Neural cell (in vitro differentiated cells): ENCODE data around the gene ACSS1.

ENCODE experiments used
- EP300 ChIP-seq: fragments of 450-650 bp; conservative IDR thresholded peaks from 2 replicates; pipeline ENCODE4 v1.6.1; 2014; ENCODE audit warnings: antibody characterized with exemption, mild to moderate bottlenecking, moderate library complexity; ENCODE audit not compliant: poor library complexity, severe bottlenecking
- EZH2 ChIP-seq: fragments of 200-600, 300-800 bp; shearing (Covaris generic), sonication (generic); IDR thresholded peaks from 2 replicates; pipeline ENCODE4 v1.6.1; 2014; ENCODE audit warnings: antibody characterized with exemption, low read length, borderline replicate concordance, mild to moderate bottlenecking; ENCODE audit not compliant: insufficient read depth, poor library complexity, severe bottlenecking
- MXI1 ChIP-seq: fragments of 450-650 bp; conservative IDR thresholded peaks from 2 replicates; pipeline ENCODE4 v1.6.1; 2014; ENCODE audit warnings: antibody characterized with exemption, mild to moderate bottlenecking; ENCODE audit not compliant: poor library complexity, severe bottlenecking
- POLR2AphosphoS5 ChIP-seq: IDR thresholded peaks from 2 replicates; pipeline ENCODE4 v1.6.1; 2012
- RAD21 ChIP-seq: fragments of 450-650 bp; conservative IDR thresholded peaks from 2 replicates; pipeline ENCODE4 v1.6.1; 2014; ENCODE audit warnings: antibody characterized with exemption, mild to moderate bottlenecking, moderate library complexity
- SMC3 ChIP-seq: fragments of 450-650 bp; conservative IDR thresholded peaks from 2 replicates; pipeline ENCODE4 v1.6.1; 2014; ENCODE audit warnings: antibody characterized with exemption, mild to moderate bottlenecking, moderate library complexity; ENCODE audit not compliant: poor library complexity
- TAF1 ChIP-seq: IDR thresholded peaks from 2 replicates; pipeline ENCODE4 v1.6.1; 2012; ENCODE audit warnings: low read depth
- TF ChIP-seq, protein P1 (sequence below): fragments of 450-650 bp; IDR thresholded peaks from 2 replicates; pipeline ENCODE4 v1.5.1; 2014; ENCODE audit warnings: antibody characterized with exemption, mild to moderate bottlenecking, moderate library complexity; ENCODE audit not compliant: poor library complexity, severe bottlenecking
- TF ChIP-seq, protein P2 (sequence below): IDR thresholded peaks from 2 replicates; pipeline ENCODE4 v1.6.1; 2012; ENCODE audit warnings: borderline replicate concordance

DNA sequence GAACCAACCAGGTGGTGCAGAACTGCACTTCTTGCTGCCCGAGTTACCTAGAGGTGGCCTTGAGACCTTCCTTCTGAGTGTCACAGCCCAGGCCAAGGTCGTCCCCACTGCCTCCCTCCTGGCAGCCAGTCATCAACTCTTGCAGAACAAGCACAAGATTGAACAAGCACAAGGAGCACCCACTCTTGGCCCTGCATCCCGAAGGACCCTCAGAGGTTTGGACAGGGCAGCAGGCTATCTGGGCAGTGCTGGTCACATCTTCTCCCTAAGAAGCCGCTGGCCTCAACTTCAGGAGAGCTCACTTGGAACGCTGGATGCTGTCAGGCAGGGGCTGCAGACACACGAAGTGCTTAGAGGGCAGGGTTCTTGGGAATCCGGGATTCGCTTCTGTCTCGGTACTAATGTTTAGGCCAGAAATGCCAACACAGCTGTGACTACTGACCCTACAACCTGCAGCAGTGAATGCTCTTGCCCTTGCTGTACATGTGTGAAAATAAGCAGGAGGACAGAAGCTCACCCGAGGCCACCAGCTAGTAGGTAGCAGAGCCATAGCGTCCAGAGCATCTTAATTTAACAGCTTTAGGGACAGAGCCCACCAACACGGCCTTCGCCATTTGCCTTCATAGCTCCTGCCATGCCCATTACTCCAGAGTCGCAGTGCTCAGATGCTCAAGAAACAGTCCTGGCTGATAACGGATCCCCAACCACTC, 4.0 kb upstream of the ACSS1 start:
- TF ChIP-seq TAF1 (no peak), POLR2AphosphoS5 (no peak), MXI1 (no peak), EP300 (no peak), EZH2 (no peak), SMC3 (no peak), RAD21 (no peak)
- TF ChIP-seq, protein P1, sequence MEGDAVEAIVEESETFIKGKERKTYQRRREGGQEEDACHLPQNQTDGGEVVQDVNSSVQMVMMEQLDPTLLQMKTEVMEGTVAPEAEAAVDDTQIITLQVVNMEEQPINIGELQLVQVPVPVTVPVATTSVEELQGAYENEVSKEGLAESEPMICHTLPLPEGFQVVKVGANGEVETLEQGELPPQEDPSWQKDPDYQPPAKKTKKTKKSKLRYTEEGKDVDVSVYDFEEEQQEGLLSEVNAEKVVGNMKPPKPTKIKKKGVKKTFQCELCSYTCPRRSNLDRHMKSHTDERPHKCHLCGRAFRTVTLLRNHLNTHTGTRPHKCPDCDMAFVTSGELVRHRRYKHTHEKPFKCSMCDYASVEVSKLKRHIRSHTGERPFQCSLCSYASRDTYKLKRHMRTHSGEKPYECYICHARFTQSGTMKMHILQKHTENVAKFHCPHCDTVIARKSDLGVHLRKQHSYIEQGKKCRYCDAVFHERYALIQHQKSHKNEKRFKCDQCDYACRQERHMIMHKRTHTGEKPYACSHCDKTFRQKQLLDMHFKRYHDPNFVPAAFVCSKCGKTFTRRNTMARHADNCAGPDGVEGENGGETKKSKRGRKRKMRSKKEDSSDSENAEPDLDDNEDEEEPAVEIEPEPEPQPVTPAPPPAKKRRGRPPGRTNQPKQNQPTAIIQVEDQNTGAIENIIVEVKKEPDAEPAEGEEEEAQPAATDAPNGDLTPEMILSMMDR, result no peak
- TF ChIP-seq, protein P2, sequence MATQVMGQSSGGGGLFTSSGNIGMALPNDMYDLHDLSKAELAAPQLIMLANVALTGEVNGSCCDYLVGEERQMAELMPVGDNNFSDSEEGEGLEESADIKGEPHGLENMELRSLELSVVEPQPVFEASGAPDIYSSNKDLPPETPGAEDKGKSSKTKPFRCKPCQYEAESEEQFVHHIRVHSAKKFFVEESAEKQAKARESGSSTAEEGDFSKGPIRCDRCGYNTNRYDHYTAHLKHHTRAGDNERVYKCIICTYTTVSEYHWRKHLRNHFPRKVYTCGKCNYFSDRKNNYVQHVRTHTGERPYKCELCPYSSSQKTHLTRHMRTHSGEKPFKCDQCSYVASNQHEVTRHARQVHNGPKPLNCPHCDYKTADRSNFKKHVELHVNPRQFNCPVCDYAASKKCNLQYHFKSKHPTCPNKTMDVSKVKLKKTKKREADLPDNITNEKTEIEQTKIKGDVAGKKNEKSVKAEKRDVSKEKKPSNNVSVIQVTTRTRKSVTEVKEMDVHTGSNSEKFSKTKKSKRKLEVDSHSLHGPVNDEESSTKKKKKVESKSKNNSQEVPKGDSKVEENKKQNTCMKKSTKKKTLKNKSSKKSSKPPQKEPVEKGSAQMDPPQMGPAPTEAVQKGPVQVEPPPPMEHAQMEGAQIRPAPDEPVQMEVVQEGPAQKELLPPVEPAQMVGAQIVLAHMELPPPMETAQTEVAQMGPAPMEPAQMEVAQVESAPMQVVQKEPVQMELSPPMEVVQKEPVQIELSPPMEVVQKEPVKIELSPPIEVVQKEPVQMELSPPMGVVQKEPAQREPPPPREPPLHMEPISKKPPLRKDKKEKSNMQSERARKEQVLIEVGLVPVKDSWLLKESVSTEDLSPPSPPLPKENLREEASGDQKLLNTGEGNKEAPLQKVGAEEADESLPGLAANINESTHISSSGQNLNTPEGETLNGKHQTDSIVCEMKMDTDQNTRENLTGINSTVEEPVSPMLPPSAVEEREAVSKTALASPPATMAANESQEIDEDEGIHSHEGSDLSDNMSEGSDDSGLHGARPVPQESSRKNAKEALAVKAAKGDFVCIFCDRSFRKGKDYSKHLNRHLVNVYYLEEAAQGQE, result no peak
